ENCODE measurements around the gene ZNF346. TPM values are rescaled to one million over a fixed set of nuclear protein-coding genes. Genes with fewer than 3 reads are reported as not detected.
A peak's percentile ranks its signal among the peaks of the same experiment; 100 is the strongest.

The ZNF346 gene
- total RNA-seq, 1 experiment from 2014 or later = 18.4 TPM

DNA sequence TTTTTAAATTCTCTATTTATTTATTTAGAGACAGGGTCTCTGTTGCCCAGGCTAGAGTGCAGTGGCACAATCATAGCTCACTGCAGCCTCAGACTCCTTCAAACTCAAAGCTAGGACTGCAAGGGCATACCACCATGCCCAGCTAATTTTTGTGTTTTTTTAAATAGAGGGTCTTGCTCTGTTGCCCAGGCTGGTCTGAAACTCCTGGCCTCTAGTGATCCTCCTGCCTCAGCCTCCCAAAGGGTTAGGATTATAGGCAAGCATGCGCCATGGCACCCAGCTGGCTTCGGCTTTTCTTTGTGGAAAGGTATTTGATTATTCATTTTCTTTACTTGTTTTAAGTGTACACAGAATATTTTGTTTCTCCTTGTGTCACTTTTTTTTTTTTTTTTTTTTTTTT is 5.2 kb downstream of the ZNF346 start:
- Mint-ChIP-seq H3K4me1 (peaks cover 4% of the 10 kb centered on the region; the same call in 1 of the 2 replicates), H3K27me3 (ENCODE audit: low read depth) (no peaks in the 10 kb centered on the region), H3K4me3 (no peak overlapping the region), H3K36me3 (peaks cover 34% of the 10 kb centered on the region), H3K27ac (no peak overlapping the region), H3K9me3 (peaks cover 6% of the 10 kb centered on the region; the same call in 1 of the 2 replicates)
- TF ChIP-seq ZNF121 (CRISPR knock-in tag; IDR thresholded peaks at IDR 0.05) (peak; percentile 75; the same call in 1 of the 2 replicates), GABPB1 (CRISPR knock-in tag; IDR thresholded peaks at IDR 0.05) (no peak)
- ATAC-seq (no peak), DNase-seq (ENCODE audit: low spot score) (no peak)
- CTCF ChIA-PET = interaction anchor here (1.1 kb wide), 1 partner anchor 44 kb away, joined by 6 read pairs; no protein-coding TSS in a partner anchor
- POLR2A ChIA-PET = interaction anchor here (0.6 kb wide), 3 partner anchors 10 to 36 kb away, joined by 3 read pairs; no protein-coding TSS in a partner anchor

DNA sequence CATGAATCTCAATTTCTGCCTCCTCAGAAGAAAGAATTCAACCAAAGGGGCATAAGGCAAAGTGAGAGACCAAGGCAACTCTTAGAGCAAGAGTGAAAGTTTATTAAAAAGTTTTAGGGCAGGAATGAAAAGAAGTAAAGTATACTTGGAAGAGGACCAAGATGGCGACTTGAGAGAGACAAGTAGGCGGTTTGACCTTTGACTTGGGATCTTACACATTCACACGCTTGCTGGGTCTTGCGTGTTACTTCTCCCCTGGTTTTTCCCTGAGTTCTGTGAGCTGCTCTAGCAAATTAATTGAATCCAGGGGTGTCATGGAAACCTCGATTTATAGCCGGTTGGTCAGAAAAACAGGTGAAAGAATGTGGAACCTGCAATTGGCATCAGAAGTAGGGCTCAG is 7.0 kb downstream of the ZNF346 start:
- H3K9me3 Mint-ChIP-seq = peaks cover 6% of the 10 kb centered on the region; the same call in 1 of the 2 replicates
- H3K4me1 Mint-ChIP-seq = no peaks in the 10 kb centered on the region
- TF ChIP-seq ZNF219 (CRISPR knock-in tag; IDR thresholded peaks at IDR 0.05; ENCODE audit: borderline replicate concordance) (no peak), SMAD4 (CRISPR knock-in tag; IDR thresholded peaks at IDR 0.05) (no peak), ZNF121 (CRISPR knock-in tag; IDR thresholded peaks at IDR 0.05) (no peak), HMGA2 (CRISPR knock-in tag; IDR thresholded peaks at IDR 0.05) (no peak)
- TF ChIP-seq, protein P1, sequence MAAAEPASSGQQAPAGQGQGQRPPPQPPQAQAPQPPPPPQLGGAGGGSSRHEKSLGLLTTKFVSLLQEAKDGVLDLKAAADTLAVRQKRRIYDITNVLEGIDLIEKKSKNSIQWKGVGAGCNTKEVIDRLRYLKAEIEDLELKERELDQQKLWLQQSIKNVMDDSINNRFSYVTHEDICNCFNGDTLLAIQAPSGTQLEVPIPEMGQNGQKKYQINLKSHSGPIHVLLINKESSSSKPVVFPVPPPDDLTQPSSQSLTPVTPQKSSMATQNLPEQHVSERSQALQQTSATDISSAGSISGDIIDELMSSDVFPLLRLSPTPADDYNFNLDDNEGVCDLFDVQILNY (CRISPR knock-in tag; IDR thresholded peaks at IDR 0.05) = no peak
- TF ChIP-seq, protein P2, sequence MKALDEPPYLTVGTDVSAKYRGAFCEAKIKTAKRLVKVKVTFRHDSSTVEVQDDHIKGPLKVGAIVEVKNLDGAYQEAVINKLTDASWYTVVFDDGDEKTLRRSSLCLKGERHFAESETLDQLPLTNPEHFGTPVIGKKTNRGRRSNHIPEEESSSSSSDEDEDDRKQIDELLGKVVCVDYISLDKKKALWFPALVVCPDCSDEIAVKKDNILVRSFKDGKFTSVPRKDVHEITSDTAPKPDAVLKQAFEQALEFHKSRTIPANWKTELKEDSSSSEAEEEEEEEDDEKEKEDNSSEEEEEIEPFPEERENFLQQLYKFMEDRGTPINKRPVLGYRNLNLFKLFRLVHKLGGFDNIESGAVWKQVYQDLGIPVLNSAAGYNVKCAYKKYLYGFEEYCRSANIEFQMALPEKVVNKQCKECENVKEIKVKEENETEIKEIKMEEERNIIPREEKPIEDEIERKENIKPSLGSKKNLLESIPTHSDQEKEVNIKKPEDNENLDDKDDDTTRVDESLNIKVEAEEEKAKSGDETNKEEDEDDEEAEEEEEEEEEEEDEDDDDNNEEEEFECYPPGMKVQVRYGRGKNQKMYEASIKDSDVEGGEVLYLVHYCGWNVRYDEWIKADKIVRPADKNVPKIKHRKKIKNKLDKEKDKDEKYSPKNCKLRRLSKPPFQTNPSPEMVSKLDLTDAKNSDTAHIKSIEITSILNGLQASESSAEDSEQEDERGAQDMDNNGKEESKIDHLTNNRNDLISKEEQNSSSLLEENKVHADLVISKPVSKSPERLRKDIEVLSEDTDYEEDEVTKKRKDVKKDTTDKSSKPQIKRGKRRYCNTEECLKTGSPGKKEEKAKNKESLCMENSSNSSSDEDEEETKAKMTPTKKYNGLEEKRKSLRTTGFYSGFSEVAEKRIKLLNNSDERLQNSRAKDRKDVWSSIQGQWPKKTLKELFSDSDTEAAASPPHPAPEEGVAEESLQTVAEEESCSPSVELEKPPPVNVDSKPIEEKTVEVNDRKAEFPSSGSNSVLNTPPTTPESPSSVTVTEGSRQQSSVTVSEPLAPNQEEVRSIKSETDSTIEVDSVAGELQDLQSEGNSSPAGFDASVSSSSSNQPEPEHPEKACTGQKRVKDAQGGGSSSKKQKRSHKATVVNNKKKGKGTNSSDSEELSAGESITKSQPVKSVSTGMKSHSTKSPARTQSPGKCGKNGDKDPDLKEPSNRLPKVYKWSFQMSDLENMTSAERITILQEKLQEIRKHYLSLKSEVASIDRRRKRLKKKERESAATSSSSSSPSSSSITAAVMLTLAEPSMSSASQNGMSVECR (CRISPR knock-in tag; IDR thresholded peaks at IDR 0.05; ENCODE audit: borderline replicate concordance) = no peak
- peaks cover 34% of the 10 kb centered on the region for H3K36me3 Mint-ChIP-seq
- no peaks in the 10 kb centered on the region for H3K27me3 Mint-ChIP-seq (ENCODE audit: low read depth)
- H3K4me3 Mint-ChIP-seq = no peak overlapping the region
- DNase-seq (ENCODE audit: low spot score) = no peak
- CTCF ChIA-PET = no interaction called here
- ATAC-seq = no peak
- H3K27ac Mint-ChIP-seq = no peak overlapping the region
- POLR2A ChIA-PET = no interaction called here

DNA sequence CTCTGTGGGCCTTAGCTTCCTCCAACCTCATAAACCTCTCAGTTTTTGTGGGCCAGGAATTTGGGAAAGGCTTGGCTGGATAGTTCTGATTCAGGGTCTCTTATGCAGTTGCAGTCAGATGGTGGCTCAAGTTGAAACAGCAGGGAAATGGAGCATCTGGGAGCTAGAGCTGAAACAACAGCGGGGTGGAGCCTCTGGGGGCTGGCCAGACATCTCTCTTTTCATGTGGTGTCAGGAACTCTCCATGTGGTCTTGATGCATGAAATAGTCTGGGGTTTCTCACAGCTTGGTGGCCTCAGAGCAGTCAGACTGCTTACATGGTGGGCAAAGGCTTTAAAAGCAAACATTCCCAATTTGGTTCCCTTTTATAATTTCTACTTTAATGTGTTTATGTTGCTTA is 13.5 kb downstream of the ZNF346 start:
- POLR2A ChIA-PET = no interaction called here
- peaks cover 11% of the 10 kb centered on the region for H3K36me3 Mint-ChIP-seq
- H3K4me3 Mint-ChIP-seq = no peak overlapping the region
- H3K9me3 Mint-ChIP-seq = peaks cover 6% of the 10 kb centered on the region; the same call in 1 of the 2 replicates
- no peaks in the 10 kb centered on the region for H3K27me3 Mint-ChIP-seq (ENCODE audit: low read depth)
- ATAC-seq (peak; percentile 89), DNase-seq (ENCODE audit: low spot score) (peak; percentile 29)
- CTCF ChIA-PET = interaction anchor here (0.8 to 1.4 kb wide), 4 partner anchors 14 to 219 kb away, joined by 3 to 7 read pairs (median 4); partner anchors contain the start of genes FGFR4 and ZNF346
- peak overlapping the region; percentile 78 for H3K27ac Mint-ChIP-seq
- H3K4me1 Mint-ChIP-seq = peaks cover 10% of the 10 kb centered on the region
- TF ChIP-seq HMGA2 (CRISPR knock-in tag; IDR thresholded peaks at IDR 0.05) (no peak), RELA (CRISPR knock-in tag; IDR thresholded peaks at IDR 0.05; ENCODE audit: borderline replicate concordance) (no peak), GRHL2 (CRISPR knock-in tag; IDR thresholded peaks at IDR 0.05; ENCODE audit: insufficient replicate concordance, severe bottlenecking) (no peak), ZNF423 (CRISPR knock-in tag; IDR thresholded peaks at IDR 0.05) (no peak), SOX15 (CRISPR knock-in tag; IDR thresholded peaks at IDR 0.05) (no peak), SP1 (CRISPR knock-in tag; conservative IDR thresholded peaks at IDR 0.05) (no peak), NR2C2 (CRISPR knock-in tag; IDR thresholded peaks at IDR 0.05) (no peak), CREB1 (CRISPR knock-in tag; IDR thresholded peaks at IDR 0.05) (no peak)

DNA sequence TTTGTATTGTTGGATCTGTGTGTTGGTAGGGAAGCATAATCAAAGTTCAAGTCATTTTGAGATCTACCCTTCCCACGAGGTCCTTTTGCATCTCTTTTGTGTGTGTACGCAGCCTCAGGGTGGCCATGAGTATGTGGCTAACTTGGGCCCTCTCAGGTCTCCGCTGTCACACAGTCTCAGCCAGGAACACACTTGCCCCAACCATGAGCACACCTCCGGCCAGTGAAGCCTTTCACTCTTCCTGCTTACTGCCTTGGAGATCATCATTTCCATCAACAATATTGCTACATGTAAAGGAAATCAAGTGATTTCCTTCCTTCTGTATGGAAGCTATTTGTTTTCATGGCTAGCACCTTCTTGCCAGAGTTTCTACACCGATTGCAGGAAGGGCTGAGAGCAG is 13.9 kb downstream of the ZNF346 start:
- Mint-ChIP-seq H3K9me3 (peaks cover 3% of the 10 kb centered on the region; the same call in 1 of the 2 replicates), H3K36me3 (peaks cover 13% of the 10 kb centered on the region), H3K4me3 (no peak overlapping the region), H3K27me3 (ENCODE audit: low read depth) (no peaks in the 10 kb centered on the region), H3K4me1 (peaks cover 10% of the 10 kb centered on the region), H3K27ac (peak overlapping the region; percentile 60)
- peak; percentile 46 for ATAC-seq
- no peak for DNase-seq (ENCODE audit: low spot score)
- ChIA-PET POLR2A (no interaction called here), CTCF (interaction anchor here (0.9 to 1.4 kb wide), 3 partner anchors 14 to 220 kb away, joined by 3 to 7 read pairs (median 5); partner anchors contain the start of genes FGFR4 and ZNF346)
- TF ChIP-seq, protein P3, sequence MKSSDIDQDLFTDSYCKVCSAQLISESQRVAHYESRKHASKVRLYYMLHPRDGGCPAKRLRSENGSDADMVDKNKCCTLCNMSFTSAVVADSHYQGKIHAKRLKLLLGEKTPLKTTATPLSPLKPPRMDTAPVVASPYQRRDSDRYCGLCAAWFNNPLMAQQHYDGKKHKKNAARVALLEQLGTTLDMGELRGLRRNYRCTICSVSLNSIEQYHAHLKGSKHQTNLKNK (CRISPR knock-in tag; IDR thresholded peaks at IDR 0.05) = no peak
- TF ChIP-seq CREB1 (CRISPR knock-in tag; IDR thresholded peaks at IDR 0.05) = no peak
- TF ChIP-seq, protein P4, sequence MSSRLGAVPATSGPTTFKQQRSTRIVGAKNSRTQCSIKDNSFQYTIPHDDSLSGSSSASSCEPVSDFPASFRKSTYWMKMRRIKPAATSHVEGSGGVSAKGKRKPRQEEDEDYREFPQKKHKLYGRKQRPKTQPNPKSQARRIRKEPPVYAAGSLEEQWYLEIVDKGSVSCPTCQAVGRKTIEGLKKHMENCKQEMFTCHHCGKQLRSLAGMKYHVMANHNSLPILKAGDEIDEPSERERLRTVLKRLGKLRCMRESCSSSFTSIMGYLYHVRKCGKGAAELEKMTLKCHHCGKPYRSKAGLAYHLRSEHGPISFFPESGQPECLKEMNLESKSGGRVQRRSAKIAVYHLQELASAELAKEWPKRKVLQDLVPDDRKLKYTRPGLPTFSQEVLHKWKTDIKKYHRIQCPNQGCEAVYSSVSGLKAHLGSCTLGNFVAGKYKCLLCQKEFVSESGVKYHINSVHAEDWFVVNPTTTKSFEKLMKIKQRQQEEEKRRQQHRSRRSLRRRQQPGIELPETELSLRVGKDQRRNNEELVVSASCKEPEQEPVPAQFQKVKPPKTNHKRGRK (CRISPR knock-in tag; IDR thresholded peaks at IDR 0.05; ENCODE audit: borderline replicate concordance) = no peak
- TF ChIP-seq, protein P5, sequence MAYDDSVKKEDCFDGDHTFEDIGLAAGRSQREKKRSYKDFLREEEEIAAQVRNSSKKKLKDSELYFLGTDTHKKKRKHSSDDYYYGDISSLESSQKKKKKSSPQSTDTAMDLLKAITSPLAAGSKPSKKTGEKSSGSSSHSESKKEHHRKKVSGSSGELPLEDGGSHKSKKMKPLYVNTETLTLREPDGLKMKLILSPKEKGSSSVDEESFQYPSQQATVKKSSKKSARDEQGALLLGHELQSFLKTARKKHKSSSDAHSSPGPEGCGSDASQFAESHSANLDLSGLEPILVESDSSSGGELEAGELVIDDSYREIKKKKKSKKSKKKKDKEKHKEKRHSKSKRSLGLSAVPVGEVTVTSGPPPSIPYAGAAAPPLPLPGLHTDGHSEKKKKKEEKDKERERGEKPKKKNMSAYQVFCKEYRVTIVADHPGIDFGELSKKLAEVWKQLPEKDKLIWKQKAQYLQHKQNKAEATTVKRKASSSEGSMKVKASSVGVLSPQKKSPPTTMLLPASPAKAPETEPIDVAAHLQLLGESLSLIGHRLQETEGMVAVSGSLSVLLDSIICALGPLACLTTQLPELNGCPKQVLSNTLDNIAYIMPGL (CRISPR knock-in tag; IDR thresholded peaks at IDR 0.05) = no peak
- no peak for TF ChIP-seq TEAD4 (CRISPR knock-in tag; IDR thresholded peaks at IDR 0.05)

Data from WTC11 (cell line).